ENCODE results near the gene GPATCH8.
"Not testable (repeated sequence)": the region's sequence is repeated elsewhere in the genome, so short reads cannot be mapped to it uniquely, and the experiment has no call there.

Gene GPATCH8

DNA sequence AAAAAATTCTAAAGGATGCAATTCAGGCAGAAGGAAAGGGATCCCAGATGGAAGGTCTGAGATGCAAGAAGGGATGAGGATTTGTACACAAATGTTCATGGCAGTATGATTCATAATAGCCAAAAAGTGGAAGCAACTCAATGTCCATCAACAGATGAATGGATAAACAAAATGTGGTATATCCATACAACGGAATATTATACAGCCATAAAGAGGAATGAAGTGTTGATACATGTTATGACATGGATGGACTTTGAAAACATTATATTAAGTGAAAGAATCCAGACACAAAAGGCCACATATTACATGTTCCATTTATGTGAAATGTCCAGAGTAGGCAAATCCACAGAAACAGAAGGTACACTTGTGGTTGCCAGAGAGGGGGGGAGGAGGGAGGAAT lies 23.9 kb upstream of the GPATCH8 start:
- no peak for DNase-seq

DNA sequence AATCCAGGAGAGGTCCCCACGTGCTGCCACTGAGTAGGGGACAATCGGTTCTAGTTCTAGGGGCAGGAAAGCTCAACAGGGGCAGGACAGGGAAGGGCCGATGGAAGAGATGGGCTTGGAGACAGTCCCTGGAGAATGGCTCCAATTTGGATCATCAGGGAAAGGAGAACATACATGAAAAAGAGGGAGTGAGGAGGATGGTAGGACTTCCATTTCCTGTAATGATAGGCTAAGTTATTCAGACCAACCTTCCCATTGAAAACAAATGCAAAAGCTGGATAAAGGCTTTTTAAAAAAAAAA lies 20.4 kb upstream of the GPATCH8 start:
- DNase-seq: no peak

DNA sequence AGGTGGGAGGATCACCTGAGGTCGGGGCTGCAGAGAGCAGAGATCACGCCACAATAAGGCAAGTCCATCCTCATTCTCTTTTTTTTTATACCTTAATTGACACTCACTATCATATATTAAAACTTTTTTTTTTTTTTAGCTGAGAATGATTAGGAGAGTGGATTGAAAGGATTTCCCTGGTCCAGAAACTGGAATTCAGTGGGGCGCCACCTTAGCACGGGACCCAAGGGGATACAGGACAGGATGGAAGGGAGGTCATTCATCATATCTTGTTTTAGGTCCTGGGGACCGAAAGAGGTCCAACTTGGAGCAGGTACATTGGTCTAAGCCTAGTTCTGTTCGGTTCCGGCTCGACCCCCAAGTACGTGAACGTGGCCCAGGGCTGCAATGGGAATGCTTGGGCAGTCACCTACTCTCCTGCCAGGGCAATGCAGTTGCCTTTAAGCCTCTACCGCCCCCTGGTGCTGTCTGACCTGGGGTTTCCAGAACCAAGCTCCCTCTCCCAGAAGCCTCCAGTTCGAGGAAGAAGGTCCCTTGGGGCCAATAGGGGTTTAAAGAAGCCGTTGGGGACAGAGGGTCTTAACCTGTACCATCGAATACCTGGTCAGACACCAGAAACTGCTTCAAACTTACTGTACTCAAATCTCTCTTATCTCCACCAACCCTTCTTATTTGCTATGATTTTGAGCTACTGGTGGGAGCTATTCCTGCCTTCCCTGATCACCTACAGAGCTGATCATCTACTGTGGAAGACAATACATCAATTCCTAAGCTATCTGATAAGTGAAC lies 19.9 kb upstream of the GPATCH8 start:
- DNase-seq: no peak

DNA sequence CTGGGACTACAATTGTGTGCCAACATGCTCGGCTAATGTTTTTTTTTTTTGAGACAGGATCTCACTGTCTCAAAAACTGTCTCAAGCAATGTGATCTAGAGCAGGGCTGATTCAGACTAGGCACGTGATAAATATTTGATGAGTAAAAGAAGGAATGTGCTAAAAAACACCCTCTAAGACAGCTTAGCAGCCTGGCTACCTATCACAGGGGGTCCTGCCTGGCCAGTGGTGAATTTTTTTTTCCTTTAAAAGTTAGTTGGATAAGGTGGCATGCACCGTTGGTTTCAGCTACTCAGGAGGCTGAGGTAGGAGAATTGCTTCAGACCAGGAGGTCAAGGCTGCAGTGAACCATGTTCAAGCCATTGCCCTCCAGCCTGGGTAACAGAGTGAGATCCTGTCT lies 14.8 kb upstream of the GPATCH8 start:
- DNase-seq: no peak

DNA sequence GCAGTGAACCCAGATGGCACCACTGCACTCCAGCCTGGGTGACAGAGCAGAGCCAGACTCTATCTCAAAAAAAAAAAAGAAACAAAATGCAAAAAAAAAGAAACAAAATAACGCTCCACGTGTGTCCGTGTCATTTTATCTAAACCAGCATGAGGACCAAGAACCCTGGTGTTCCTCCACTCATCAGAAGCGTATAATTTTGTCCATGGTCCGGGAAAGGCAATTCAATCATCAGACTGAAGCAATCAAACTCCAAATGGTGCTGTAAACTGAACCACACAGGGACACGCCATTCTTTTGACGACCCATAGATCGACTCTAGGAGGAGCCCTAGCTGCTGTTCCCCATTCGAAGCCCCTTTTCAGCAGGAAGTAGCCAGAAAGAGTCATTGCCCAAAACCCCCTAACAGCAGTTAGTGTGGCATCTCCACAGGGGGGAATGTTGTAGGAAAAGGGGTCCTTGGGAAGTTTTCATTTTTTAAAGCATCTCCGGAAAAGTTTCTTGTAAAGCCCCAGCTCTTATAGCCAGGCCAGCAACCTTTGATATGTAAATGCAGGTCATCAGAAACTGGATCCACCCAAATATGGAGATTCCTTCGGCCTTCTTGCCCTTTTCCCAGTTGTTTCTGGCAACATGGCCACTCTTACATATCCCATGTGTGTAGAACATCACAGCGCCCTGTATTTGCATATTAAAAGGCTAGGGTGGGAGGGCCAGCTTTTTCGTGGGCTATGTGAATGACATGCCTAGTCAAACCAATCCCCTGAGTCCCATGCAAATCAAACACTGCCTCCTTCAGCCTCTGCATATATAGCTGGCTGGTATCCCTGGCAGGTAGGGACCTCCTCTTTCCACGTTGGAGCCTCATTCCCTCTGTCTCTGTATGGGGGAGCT lies 8.3 kb upstream of the GPATCH8 start:
- DNase-seq: peak; percentile 49

DNA sequence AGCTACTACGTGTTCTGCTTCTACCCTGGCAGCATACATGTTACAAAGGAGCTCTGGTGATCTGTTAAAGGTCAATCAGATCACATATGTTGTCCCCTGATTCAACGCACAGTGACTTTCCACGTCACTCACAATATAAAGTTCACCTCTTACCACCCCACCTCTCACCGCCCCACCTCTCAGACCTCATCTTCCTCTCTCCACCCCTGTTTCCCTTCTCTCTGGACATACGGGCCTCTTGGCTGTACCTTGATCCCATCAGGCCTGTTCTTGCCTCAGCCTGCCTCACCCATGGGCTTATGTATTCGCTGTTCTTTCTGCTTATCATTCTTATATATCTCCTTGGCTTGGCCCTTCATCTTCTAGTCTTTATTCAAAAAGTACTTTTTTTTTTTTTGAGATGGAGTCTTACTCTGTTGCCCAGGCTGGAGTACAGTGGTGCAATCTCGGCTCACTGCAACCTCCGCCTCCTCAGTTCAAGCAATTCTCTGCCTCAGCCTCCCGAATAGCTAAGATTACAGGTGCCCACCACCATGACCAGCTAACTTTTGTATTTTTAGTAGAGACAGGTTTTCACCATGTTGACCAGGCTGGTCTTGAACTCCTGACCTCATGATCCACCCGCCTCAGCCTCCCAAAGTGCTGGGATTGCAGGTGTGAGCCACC lies 3.9 kb upstream of the GPATCH8 start:
- not testable (repeated sequence) for DNase-seq

DNA sequence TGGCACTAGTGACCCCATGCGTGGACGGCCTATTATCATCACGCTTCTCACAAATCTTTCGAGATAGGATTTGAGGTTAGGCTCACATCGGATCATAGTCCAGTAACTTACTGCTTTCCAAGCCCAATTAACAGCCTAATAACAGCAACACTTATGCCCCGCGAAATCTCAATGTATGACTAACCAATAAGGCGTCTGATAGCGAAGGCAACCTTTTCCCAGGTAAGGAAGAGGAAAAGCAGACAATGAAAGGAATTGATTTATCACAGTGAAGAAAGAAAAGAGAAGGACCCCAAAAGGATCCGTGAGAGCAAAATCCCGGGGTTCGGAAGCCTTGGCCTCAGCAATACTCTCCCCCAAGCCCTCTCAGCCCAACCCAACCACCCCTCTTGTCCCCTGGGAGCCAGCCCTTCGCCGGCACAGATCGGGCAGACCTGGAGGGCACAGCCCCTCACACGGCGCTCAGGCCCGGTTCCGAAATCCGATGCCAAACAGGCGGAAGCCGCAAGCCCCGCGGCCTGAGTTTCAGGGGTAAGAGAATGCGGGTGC lies 534 bp downstream of the GPATCH8 start:
- no peak for DNase-seq

DNA sequence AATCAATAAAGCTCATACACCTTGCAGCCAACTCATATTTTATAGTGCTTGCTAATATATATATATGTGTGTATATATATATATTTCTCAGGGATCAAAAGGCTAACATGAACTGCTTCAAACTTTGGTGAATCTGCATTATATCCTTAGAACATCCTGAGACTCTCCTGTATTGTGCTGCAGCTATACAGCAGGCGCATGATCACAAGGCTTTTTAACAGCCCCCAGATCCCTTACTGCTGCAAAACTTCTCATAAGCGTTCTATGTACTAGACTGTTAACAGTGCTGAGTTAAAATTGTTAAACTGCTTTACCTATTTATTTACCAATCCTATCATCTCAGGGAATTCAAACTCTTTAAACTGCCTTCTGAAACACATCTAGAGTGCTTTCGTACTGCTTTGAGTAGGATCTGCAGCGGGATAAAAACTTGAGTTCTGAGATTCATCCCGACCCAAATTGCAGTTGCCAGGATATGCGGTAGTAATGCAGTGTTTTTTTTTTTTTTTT lies 1.3 kb downstream of the GPATCH8 start:
- DNase-seq: no peak

DNA sequence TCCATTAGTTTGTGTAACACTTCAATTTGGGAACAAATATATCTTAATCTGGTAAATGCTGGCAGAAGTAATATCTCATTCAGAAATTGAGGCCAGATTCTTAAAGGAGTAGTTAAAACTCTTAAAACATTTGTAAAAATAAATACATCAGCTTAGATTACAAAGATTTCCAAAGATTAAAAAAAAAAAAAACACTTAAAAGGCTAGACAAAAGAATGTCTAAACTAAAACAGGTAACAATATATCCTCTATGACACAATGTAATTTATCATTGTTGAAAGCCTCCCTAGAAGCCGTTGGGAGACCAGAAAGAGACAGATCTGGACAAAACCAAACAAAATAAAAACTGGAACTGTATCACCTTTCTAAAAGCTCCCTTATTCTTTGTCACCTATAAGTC lies 3.5 kb downstream of the GPATCH8 start:
- DNase-seq: no peak

DNA sequence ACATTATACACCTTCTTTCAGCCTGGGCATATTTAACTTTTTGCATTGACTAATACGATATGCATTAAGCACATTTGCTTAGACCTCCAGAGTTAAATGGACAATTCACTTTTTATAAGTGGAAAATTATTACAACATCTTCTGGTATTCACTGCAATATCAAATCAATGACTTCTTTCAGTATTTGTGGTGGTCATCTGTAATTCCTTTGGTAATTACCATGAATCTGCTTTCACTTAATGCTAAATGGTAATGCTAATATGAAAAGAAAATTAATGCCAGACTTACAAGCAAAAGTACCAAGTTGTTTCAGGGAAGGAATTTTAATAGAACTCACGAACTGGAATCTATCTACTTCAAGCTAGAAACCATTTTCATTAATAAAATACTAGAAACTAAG lies 6.4 kb downstream of the GPATCH8 start:
- DNase-seq: no peak

DNA sequence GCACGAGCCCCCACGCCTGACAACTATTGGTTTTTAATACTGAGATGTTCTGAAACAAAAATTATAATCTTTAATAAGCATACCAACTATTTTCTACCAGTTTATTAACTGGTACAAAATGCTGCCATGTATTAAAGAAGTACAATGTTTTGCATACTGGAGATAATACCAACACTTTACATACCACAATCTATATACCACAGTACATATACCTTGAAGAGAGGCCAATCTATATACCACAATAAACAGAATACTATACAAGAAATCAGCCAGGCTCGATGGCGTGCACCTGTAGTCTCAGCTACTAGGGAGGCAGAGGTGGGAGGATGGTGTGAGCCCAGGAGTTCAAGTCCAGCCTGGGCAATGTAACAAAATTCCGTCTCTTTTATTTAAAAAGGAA lies 9.9 kb downstream of the GPATCH8 start:
- DNase-seq: no peak

DNA sequence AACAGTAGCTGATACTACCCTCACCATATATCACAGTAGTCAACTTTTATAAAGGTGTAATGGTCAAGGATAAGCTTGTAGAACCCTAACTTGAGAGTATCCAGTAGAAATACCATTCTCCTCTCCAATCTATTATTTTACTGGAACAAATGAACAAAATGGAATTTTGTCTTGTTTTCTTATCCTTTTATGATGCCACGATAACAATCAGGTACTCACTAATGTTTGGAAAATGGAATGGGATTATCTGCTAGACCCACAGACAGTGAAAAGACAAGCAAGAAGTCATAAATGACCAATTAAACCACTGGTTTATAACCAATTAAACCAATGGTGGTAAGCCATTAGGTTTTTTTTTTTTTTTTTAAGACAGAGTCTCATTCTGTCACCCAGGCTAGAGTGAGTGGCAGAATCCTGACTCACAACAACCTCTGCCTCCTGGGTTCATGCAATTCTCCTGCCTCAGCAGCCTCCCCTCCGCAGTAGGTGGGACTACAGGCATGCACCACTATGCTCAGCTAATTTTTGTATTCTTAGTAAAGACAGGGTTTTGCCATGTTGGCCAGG lies 10.4 kb downstream of the GPATCH8 start:
- no peak for DNase-seq

DNA sequence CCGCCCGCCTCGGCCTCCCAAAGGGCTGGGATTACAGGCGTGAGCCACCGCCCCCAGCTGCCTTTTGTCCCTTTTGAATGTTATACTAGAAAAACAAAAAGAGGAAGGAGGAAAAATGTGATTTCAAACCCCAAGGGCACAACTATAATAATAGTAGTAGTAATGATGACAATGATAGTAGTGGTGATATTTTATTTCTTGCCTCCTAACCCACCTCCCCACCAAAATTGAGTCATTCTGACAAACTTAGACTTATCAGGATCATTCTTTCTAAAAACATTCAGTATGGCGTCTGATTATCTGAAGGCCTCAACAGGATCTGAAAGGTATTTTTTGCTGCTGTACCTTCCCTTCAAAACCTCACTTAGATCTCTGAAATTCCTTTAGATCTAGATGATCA lies 13.6 kb downstream of the GPATCH8 start:
- no peak for DNase-seq

DNA sequence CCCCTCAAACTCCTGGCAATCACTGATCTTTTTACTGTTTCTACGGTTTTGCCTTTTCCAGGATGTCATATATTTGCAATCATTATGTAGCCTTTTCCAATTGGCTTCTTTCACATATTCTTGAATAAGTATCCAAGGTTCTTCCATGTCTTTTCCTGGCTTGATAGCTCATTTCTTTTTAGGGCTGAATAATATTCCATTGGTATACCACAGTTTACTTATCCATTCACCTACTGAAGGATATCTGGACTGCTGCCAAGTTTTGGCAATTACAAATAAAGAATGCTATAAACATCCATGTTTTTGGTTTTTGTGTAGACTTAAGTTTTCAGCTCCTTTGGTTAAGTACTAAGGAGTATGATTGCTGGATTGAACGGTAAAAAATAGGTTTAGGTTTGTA lies 16.0 kb downstream of the GPATCH8 start:
- no peak for DNase-seq

DNA sequence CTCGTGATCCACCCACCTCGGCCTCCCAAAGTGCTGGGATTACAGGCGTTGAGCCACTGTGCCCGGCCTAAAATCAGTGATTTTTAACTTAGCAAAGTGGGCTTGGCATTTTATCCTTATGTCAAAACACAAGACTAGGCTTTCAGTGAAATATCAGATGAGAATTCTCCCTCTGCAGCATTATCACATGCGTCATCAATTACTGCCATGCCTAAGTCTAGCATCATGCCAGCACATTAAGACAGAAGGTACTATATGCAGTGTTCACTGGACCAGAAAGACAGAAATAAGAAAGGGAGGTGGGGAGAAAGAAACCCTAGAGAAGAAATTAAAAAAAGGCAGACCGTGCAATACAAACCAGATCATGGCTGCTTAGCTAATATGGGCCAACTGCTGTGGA lies 29.8 kb downstream of the GPATCH8 start:
- no peak for DNase-seq

DNA sequence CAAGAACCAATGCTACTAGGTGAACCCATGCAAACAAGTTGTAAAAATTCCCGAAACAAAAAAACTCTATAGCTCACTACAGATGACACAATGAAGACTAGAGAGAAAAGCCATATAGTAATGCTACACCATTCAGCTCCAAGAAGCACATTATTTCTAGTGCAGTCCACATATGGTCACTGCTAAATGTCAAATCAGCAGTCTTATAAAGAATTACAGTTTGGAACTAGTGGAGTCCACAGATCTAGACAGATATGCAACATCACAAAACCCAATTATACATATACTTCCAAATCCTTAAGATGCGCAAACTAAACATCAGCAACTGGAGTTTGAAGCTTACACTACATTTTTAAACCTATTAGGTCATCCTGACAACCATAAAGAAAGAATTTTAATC lies 33.5 kb downstream of the GPATCH8 start:
- no peak for DNase-seq

DNA sequence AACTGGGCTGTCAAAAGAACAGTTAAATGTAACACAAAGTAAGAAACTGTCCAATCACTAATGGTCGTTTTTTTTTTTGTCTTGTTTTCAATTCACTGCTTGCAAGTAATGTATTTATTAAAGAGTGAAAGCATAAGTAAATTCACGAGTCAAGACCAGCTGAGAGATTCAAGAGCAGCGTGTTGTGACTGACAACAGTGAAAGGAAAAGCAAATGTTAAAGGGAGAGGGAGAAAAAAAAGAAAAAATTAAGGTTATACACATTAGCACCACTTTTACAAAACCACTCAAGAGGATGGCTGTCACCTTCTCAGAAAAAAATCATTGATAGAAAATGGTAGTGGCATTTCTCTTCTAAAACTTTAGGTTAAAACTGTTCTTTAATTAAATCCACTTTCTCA lies 36.1 kb downstream of the GPATCH8 start:
- no peak for DNase-seq

DNA sequence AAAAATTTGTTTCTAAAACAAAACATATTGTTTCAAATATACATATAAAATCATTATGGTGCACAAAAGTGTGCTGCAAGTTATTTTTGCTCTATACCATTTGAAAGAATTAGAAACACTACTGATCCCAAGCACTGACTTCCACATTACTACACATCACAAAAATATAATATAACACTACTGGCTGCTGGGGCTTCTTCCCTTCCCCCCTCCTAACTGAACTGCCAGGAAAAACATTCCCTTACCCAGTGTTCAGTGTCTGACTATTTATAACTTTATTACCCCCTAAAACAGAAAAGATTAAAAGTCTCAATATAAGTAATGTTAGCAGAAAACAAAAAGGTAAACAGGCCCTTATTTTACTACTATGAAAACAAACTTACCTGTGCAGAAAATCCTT lies 36.9 kb downstream of the GPATCH8 start:
- no peak for DNase-seq

DNA sequence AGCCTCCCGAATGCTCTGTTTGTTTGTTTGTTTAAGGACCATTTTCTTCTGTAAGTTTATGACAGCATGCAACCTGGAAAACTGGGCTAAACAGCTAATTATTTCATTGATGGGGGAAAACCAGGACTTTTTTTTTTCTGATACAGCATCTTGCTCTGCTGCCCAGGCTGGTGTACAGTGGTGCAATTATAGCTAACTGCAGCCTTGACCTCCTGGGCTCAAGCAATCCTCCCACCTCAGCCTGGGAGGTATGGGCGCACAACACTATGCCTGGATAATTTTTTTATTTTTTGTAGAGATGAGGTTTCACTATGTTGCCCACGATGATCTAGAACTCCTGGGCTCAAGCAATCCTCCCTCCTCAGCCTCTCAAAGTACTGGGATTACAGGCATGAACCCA lies 37.3 kb downstream of the GPATCH8 start:
- no peak for DNase-seq

DNA sequence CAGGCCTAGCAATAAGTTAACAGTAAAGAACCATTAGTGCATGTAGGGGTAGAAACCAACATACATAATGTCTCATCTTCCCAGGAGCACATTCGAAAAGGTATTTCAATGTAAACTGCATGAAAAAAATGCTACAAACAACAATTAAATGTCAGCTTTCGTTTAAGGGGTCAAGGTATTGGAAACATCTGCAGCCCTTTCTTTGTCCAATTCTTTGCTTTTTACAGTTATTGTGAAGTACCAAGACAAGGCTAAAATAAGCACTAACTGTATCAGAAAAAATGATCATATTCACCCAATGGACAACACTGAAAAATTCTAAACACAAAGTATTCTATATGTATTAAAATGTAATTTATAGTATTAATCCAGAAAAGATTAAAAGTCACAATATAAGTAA lies 37.9 kb downstream of the GPATCH8 start:
- DNase-seq: no peak

DNA sequence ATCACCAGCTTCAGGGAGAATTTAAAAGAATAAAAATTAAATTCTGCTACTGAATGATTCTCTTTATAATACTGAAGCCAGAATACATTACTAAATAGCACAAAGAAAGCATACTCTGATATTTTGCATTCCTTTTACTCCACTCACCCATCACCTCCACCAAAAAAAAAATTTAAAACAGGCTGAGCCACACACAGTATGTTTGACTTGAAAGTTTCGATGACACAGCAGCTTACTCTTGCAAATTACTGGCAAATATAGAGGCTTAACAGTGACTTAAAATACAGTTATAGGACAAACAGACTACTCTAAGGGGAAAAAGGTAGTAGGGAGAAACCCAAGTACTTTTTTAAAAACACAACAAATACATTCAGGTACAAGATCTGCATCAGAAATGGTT lies 39.2 kb downstream of the GPATCH8 start:
- DNase-seq: no peak

DNA sequence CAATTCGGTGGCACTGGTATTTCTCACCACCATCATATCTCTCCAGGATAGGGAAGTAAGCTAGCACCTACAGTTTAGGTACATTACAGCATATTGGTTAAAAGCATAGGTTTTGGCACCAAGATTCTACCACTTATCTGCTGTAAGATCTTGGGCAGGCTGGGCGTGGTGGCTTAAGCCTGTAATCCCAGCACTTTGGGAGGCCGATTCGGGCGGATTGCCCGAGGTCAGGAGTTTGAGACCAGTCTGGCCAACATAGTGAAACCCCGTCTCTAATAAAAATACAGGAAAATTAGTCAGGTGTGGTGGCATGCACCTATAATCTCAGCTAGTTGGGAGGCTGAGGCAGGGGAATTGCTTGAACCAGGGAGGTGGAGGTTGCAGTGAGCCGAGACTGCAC lies 51.4 kb downstream of the GPATCH8 start:
- no peak for DNase-seq

DNA sequence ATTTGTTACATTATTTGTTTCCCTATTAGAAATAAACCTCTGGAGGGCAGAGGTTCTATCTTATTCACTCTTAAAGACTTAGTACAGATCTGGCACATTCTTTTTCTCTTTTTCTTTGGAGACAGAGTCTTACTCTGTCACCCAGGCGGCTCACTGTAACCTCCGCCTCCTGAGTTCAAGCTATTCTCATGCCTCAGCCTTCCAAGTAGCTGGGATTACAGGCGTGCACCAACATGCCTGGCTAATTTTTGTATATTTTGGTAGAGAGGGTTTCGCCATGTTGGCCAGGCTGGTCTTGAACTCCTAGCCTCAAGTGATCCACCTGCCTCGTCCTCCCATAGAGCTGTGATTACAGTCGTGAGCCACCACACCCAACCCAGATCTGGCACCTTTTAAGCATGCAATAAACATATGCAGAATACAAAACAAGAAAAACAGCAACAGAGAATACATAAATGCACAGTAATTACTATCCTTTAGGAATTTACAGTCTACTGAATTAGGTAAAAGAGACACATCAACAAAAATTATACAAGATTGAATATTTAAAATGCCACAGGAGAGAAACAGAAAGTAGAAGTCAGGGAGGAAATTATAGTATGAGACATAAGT lies 52.1 kb downstream of the GPATCH8 start:
- no peak for DNase-seq
